HG02884 (cell line): ENCODE measurements around the gene KCTD11.
A peak's percentile ranks its signal among the peaks of the same experiment; 100 is the strongest.

Experiments used
- ATAC-seq: cut with Tn5 transposase; IDR thresholded peaks from one replicate; pipeline ENCODE4 v1.9.1; 2021; ENCODE audit warnings: mild to moderate bottlenecking, moderate library complexity; ENCODE audit not compliant: unreplicated experiment

The KCTD11 gene

DNA sequence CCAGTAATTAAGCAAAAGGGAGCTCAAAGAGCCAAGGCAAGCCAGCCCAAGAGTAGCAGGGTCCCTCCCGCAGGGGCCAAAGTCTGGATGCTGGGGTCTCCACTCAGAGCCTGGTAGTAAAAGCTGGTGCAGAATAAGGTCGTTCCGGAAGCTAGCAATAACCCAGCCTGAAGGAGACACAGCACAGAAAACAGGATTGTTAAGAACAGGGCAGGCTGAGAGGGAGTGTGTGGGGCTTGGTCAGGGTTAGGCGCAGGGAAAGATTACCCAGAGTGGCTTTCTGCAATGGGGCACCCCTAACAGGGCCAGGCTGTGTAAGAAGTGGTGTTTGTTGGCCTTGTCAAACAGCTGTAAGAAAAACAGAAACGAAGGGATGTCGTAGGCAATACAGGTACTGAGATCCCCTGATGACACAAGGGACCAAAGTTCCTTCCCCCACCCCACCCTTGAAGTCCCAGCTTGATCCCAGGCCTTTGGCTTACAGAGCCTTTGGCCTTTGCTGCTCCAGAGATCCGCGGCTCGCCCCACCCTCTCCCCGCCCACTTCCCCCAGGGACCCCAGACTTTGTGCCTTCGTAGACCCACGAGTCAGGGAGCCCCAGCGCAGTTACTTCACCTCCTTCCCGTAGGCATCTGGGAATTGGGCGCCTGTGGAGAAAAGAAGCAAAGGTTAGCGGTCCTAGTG is 51.2 kb downstream of the KCTD11 start:
- no peak for ATAC-seq

- ATAC-seq, result no peak
Observed at GRCh38 chr17:7403727-7403976, 51.7 kb downstream of the KCTD11 start.

DNA sequence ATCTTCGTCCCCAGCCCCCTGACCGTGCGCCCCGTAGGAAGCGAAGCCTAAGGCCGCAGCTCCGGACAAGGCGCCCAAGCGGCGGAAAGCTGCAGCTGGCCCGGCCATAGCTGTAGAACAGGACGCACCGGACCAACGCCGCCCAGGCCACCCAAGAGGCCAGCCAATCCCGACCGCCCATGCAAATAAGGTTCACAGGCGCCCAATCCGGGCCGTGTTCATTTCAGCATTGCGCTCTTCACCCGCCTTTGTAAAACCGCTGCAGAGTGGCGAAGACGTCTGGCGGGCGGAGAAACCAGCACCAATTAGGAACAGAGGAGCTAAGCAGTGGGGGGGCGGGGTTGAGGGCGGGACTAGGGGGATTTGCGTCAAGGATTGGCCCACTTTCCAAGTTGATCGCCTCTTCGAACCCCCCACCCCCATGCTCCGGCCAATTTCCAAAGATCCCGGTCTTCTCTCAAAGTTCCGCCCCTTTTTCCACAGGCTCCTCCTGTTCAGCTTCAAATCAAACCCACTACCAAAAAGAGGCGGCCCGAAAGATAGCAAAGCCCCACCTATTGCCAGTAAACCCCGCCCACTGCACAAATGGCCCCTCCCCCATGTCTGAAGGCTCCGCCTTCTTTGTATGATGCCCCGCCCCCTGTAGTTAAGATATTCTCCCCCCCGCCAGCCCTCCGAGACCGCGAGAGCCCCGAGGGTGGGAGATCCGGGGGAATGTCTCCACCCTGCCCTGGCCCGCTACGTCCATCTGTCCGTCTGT is 52.2 kb downstream of the KCTD11 start, which contains the start of gene TMEM256:
TMEM256 (minus strand) TSS at position 121 of the 760 bp plus-strand sequence; CDS start at position 108, 13 bp downstream.
- peak; percentile 91 for ATAC-seq
